HG02852 (cell line): ENCODE measurements around the gene ARHGEF5.
"Not testable (repeated sequence)": the region's sequence is repeated elsewhere in the genome, so short reads cannot be mapped to it uniquely, and the experiment has no call there.

Source experiments
- ATAC-seq: cut with Tn5 transposase; IDR thresholded peaks from one replicate; pipeline ENCODE4 v1.9.1; 2021; ENCODE audit warnings: mild to moderate bottlenecking, moderate library complexity; ENCODE audit not compliant: unreplicated experiment

ARHGEF5 gene

GRCh38 chr7:144418931-144419330 lies 63.7 kb downstream of the ARHGEF5 start:
- ATAC-seq: not testable (repeated sequence)

- not testable (repeated sequence) for ATAC-seq
These were observed 72.3 kb downstream of the ARHGEF5 start for GRCh38 chr7:144427539-144427938.

- no peak for ATAC-seq
These were observed 73.2 kb downstream of the ARHGEF5 start for GRCh38 chr7:144428431-144428830.
